ENCODE data around the gene RPS6KA5. TPM values are rescaled to one million over a fixed set of nuclear protein-coding genes. Genes with fewer than 3 reads are reported as not detected.

RPS6KA5 gene
- total RNA-seq, 1 experiment from 2014 or later = 2.6 TPM

GRCh38 chr14:90922141-90922540 is 138.3 kb downstream of the RPS6KA5 start:
- DNase-seq (ENCODE audit: low read depth, low spot score) (no peak), ATAC-seq (no peak)
- intact Hi-C loops (cut with micrococcal nuclease; ENCODE audit: unreplicated experiment) = no loop called here
- Histone ChIP-seq H3K27ac (ENCODE audit: low read length) (no peak overlapping the region), H3K36me3 (ENCODE audit: control insufficient read depth, insufficient read depth, low read length) (no peaks in the 10 kb centered on the region), H3K4me3 (ENCODE audit: low read depth in 2 of 2, low read length in 2 of 2) (no peak overlapping the region), H3K27me3 (ENCODE audit: control insufficient read depth, insufficient read depth, low read length) (no peaks in the 10 kb centered on the region), H3K4me1 (ENCODE audit: control insufficient read depth, insufficient read depth, low read length) (no peaks in the 10 kb centered on the region), H3K9me3 (ENCODE audit: control insufficient read depth, insufficient read depth, low read depth, low read length) (no peaks in the 10 kb centered on the region)
- TF ChIP-seq CTCF (IDR thresholded peaks at IDR 0.05) = no peak
- TF ChIP-seq POLR2AphosphoS5 (IDR thresholded peaks at IDR 0.05; ENCODE audit: low read depth, low read length) = no peak
- CTCF ChIA-PET = no interaction called here
- no TSS peak for BruUV-seq (replicated peaks)
- POLR2A ChIA-PET = interaction anchor here (0.6 kb wide), 1 partner anchor 101 kb away, joined by 5 read pairs; no protein-coding TSS in a partner anchor
- in situ Hi-C loops (cut with HindIII; ENCODE audit: low pct_unique_long_range_greater_than_20kb, low sequenced_read_pairs) = no loop called here

- DNase-seq (ENCODE audit: low read depth, low spot score) = no peak
- intact Hi-C loops (cut with micrococcal nuclease; ENCODE audit: unreplicated experiment) = no loop called here
These were observed 149.3 kb downstream of the RPS6KA5 start for GRCh38 chr14:90911121-90911520.

GRCh38 chr14:90907178-90907577 is 153.3 kb downstream of the RPS6KA5 start:
- Histone ChIP-seq H3K36me3 (ENCODE audit: control insufficient read depth, insufficient read depth, low read length) (no peaks in the 10 kb centered on the region), H3K4me3 (ENCODE audit: low read depth in 2 of 2, low read length in 2 of 2) (no peak overlapping the region), H3K9me3 (ENCODE audit: control insufficient read depth, insufficient read depth, low read depth, low read length) (no peaks in the 10 kb centered on the region), H3K27ac (ENCODE audit: low read length) (no peak overlapping the region), H3K27me3 (ENCODE audit: control insufficient read depth, insufficient read depth, low read length) (no peaks in the 10 kb centered on the region), H3K4me1 (ENCODE audit: control insufficient read depth, insufficient read depth, low read length) (no peaks in the 10 kb centered on the region)
- ATAC-seq (no peak), DNase-seq (ENCODE audit: low read depth, low spot score) (no peak)
- in situ Hi-C loops (cut with HindIII; ENCODE audit: low pct_unique_long_range_greater_than_20kb, low sequenced_read_pairs) (no loop called here), intact Hi-C loops (cut with micrococcal nuclease; ENCODE audit: unreplicated experiment) (no loop called here)
- TF ChIP-seq SIN3A (IDR thresholded peaks at IDR 0.05; ENCODE audit: borderline replicate concordance, insufficient read depth, low read depth, low read length) = no peak
- no peak for TF ChIP-seq REST (IDR thresholded peaks at IDR 0.05; ENCODE audit: insufficient read depth in 1 of 2, low read depth in 2 of 2, low read length in 1 of 2)
- TF ChIP-seq POLR2AphosphoS5 (IDR thresholded peaks at IDR 0.05; ENCODE audit: low read depth, low read length) = no peak
- TF ChIP-seq TCF7L2 (IDR thresholded peaks at IDR 0.05; ENCODE audit: low read depth, low read length) = no peak
- no peak for TF ChIP-seq CTCF (IDR thresholded peaks at IDR 0.05)
- ChIA-PET CTCF (no interaction called here), POLR2A (no interaction called here)
- BruUV-seq (replicated peaks) = no TSS peak

More at GRCh38 chr14:90911121-90911520, 149.3 kb downstream of the RPS6KA5 start:
- Histone ChIP-seq H3K27ac (ENCODE audit: low read length) (no peak overlapping the region), H3K9me3 (ENCODE audit: control insufficient read depth, insufficient read depth, low read depth, low read length) (no peaks in the 10 kb centered on the region), H3K27me3 (ENCODE audit: control insufficient read depth, insufficient read depth, low read length) (no peaks in the 10 kb centered on the region), H3K4me1 (ENCODE audit: control insufficient read depth, insufficient read depth, low read length) (no peaks in the 10 kb centered on the region), H3K36me3 (ENCODE audit: control insufficient read depth, insufficient read depth, low read length) (no peaks in the 10 kb centered on the region), H3K4me3 (ENCODE audit: low read depth in 2 of 2, low read length in 2 of 2) (no peak overlapping the region)
- no peak for ATAC-seq
- in situ Hi-C loops (cut with HindIII; ENCODE audit: low pct_unique_long_range_greater_than_20kb, low sequenced_read_pairs) = no loop called here
- no TSS peak for BruUV-seq (replicated peaks)
- CTCF ChIA-PET = no interaction called here
- no peak for TF ChIP-seq POLR2AphosphoS5 (IDR thresholded peaks at IDR 0.05; ENCODE audit: low read depth, low read length)
- POLR2A ChIA-PET = no interaction called here
